Adrenal gland (tissue), 12 donors: ENCODE results near the gene YTHDC2. TPM values are rescaled to one million over a fixed set of nuclear protein-coding genes. Genes with fewer than 3 reads are reported as not detected.
A peak's percentile ranks its signal among the peaks of the same experiment; 100 is the strongest.

Experiments
- DNase-seq, 7 donors: peaks; one replicate each; pipeline ENCODE4 v3.0.0-alpha.2; 2019 to 2020
- H3K27ac ChIP-seq, 5 donors: fragments of 200-600 bp; sonication (generic) in 4 of 5; 1 replicate in 3 of 5; 2 replicates in 2 of 5; pipeline versions ENCODE4 v1.5.1 to v1.8.0; 2016 to 2020; ENCODE audit warnings: mild to moderate bottlenecking in 1 of 5
- H3K27me3 ChIP-seq: fragments of 200-600 bp; 2 replicates; pipeline ENCODE4 v1.8.0; 2021
- H3K36me3 ChIP-seq, 2 donors: fragments of 200-600 bp; replicated peaks in 1 of 2; 1 replicate in 1 of 2; 2 replicates in 1 of 2; pipeline versions ENCODE4 v1.5.1 to v1.8.0; 2018 to 2022
- H3K4me1 ChIP-seq, 2 donors: fragments of 200-600 bp; replicated peaks in 1 of 2; 1 replicate in 1 of 2; 2 replicates in 1 of 2; pipeline versions ENCODE4 v1.5.1 to v1.8.0; 2018 to 2021
- H3K4me3 ChIP-seq, 4 donors: fragments of 200-600 bp; sonication (generic) in 3 of 4; one replicate each; pipeline ENCODE4 v1.5.1; 2016 to 2018
- H3K9me3 ChIP-seq, 3 donors: fragments of 200-600 bp; sonication (generic) in 1 of 3; replicated peaks in 1 of 3; 1 replicate in 2 of 3; 2 replicates in 1 of 3; pipeline versions ENCODE4 v1.5.1 to v1.8.0; 2016 to 2021
- CTCF ChIP-seq, 6 experiments: fragments of 450-650 bp in 4 of 6; fragments of 200-600 bp in 2 of 6; sonication (generic) in 1 of 6; IDR thresholded peaks; 1 replicate in 5 of 6; 2 replicates in 1 of 6; pipeline versions ENCODE4 v1.5.1 to v1.8.0; 2016 to 2021; ENCODE audit warnings: antibody characterized with exemption in 6 of 6, mild to moderate bottlenecking in 2 of 6, moderate library complexity in 1 of 6
- POLR2A ChIP-seq, 2 donors: fragments of 450-650 bp; IDR thresholded peaks; one replicate each; pipeline ENCODE4 v1.6.1; 2017; ENCODE audit warnings: antibody characterized with exemption in 2 of 2, mild to moderate bottlenecking in 2 of 2, moderate library complexity in 1 of 2
- WGBS, 4 donors: extraction: QIAGEN DNeasy Blood & Tissue Kit in 2 of 4; methylation state at CpG; one replicate each; pipeline versions ENCODE4 v1.1.5 to v1.1.7; 2013 to 2017; 5-methylcytosine and 5-hydroxymethylcytosine counted together
- intact Hi-C, 2 donors: fragments of 100-400 bp; cut with DNase I; formaldehyde crosslinking; loops; one replicate each; pipeline versions ENCODE4 v1.14.1 to v1.15.0; 2022 to 2023
- polyA plus RNA-seq, 3 donors: library from polyadenylated mRNA; stranded (reverse); fragments of 200-250 nt in 2 of 3; fragments of 350-450 nt in 1 of 3; fragmentation: Illumina TruSeq in 1 of 3; extraction: RNeasy Lipid Tissue Mini Kit (QIAGEN cat#74804) in 1 of 3; gene quantifications; one replicate each; pipeline ENCODE4 v1.2.3, GENCODE V29; 2013 to 2014
- total RNA-seq, 9 donors: library from RNA; depleted of rRNA in 4 of 9; stranded (reverse); fragments of >200 nt in 4 of 9; fragments of 120-200 nt in 1 of 9; fragmentation: NEBNext Ultra II Directional in 1 of 9; extraction: Animal tissue kit (Norgen Biotek cat#: 25700) in 1 of 9; gene quantifications; one replicate each; pipeline versions ENCODE4 v1.1.0 to v1.2.4, GENCODE V29; 2013 to 2023
- donor health status: healthy with polysubstance abuse.
- donor health status: Bipolar disorder and iron deficiency.
- donor health status: DM: yes; HTN: yes; CAD: no.
- donor health status: DM: no; HTN: no; CAD: no.
- donor health status: DM: no; HTN: no; CAD: no.
- donor health status: DM: yes; HTN: yes; CAD: no.

Gene YTHDC2
- total and polyA plus RNA-seq, 12 donors: 10.3 to 34.9 (median 23.6) TPM

DNA sequence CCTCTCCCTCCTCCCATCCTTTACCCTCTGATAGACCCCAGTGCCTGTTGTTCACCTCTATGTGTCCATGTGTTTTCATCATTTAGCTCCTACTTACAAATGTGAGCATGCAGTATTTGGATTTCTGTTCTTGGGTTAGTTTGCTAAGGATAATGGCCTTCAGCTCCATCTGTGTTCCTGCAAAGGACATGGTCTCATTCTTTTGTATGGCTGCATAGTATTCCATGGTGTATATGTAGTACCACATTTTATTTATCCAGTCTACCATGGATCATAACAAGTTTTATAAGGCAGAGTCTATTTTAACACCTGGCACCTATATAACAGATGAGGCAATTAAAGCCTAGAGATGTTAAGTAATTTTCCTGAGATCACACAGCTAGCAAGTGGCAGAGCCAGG is 7.4 kb downstream of the YTHDC2 start:
- Histone ChIP-seq H3K36me3 (no peaks in the 10 kb centered on the region), H3K27me3 (no peaks in the 10 kb centered on the region), H3K4me1 (peaks cover 12 to 70% of the 10 kb centered on the region in 2 donors), H3K27ac (peak overlapping the region in 2 of 5 donors; percentile 45 to 58), H3K9me3 (no peaks in the 10 kb centered on the region), H3K4me3 (no peak overlapping the region)
- TF ChIP-seq CTCF (IDR thresholded peaks at IDR 0.05) (no peak), POLR2A (IDR thresholded peaks at IDR 0.05) (no peak)
- intact Hi-C loops: no loop called here
- DNase-seq: no peak

- Histone ChIP-seq H3K9me3 (no peaks in the 10 kb centered on the region), H3K4me1 (peaks cover 12 to 66% of the 10 kb centered on the region in 2 donors), H3K27me3 (no peaks in the 10 kb centered on the region), H3K36me3 (no peaks in the 10 kb centered on the region), H3K27ac (no peak overlapping the region), H3K4me3 (no peak overlapping the region)
- TF ChIP-seq POLR2A (IDR thresholded peaks at IDR 0.05): no peak
- no peak for TF ChIP-seq CTCF (IDR thresholded peaks at IDR 0.05)
- 83 to 88% (median 86%) methylated on average over 2 of the region's 2 CpGs for WGBS, 4 donors
- no peak for DNase-seq
- intact Hi-C loops: no loop called here
Observed at GRCh38 chr5:113523168-113523567, 9.7 kb downstream of the YTHDC2 start.

- 69 to 80% (median 76%) methylated on average over 2 of the region's 2 CpGs for WGBS, 4 donors
- TF ChIP-seq CTCF (IDR thresholded peaks at IDR 0.05) (no peak), POLR2A (IDR thresholded peaks at IDR 0.05) (no peak)
- DNase-seq: no peak
- no peak overlapping the region for H3K4me3 ChIP-seq
- no peaks in the 10 kb centered on the region for H3K36me3 ChIP-seq
- no peaks in the 10 kb centered on the region for H3K9me3 ChIP-seq
- no peaks in the 10 kb centered on the region for H3K27me3 ChIP-seq
- H3K4me1 ChIP-seq: peaks cover 12 to 60% of the 10 kb centered on the region in 2 donors
- peak overlapping the region in 1 of 5 donors; percentile 24 for H3K27ac ChIP-seq
- intact Hi-C loops: no loop called here
Observed at GRCh38 chr5:113524927-113525326, 11.4 kb downstream of the YTHDC2 start.

DNA sequence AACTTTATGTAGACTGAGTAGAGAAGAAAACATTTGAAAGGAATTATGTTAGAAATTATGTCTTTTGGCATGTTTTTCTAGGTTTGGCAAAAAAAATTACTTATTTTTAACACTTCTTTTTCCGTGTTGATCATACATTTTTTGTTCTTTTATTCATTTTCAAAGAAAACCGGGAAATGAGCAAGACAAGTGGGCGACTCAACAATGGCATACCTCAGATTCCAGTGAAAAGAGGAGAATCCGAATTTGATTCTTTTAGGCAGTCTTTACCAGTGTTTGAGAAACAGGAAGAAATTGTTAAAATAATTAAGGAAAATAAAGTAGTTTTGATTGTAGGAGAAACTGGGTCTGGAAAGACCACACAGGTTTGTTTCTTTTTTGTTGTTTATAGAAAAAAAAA is 12.9 kb downstream of the YTHDC2 start:
- no peak overlapping the region for H3K27ac ChIP-seq
- H3K9me3 ChIP-seq: peaks cover 0 to 6% (median 0%) of the 10 kb centered on the region in 3 donors
- no peaks in the 10 kb centered on the region for H3K36me3 ChIP-seq
- no peaks in the 10 kb centered on the region for H3K27me3 ChIP-seq
- no peak for DNase-seq
- peaks cover 4 to 48% of the 10 kb centered on the region in 2 donors for H3K4me1 ChIP-seq
- H3K4me3 ChIP-seq: no peak overlapping the region
- TF ChIP-seq CTCF (IDR thresholded peaks at IDR 0.05): no peak
- no peak for TF ChIP-seq POLR2A (IDR thresholded peaks at IDR 0.05)
- intact Hi-C loops: no loop called here
- WGBS, 4 donors: 91 to 95% (median 93%) methylated on average over 4 of the region's 4 CpGs
